HL-60 (cell line): ENCODE measurements around the gene MLC1.

ENCODE experiments used
- DNase-seq, 2 experiments: peaks; one replicate each; pipeline ENCODE4 v3.0.0-alpha.2; 2010 to 2020; ENCODE audit warnings: low read depth in 1 of 2, low spot score in 1 of 2
- H3K27ac ChIP-seq: fragments of 250-450 bp; sonication (Bioruptor Pico); replicated peaks from 2 replicates; pipeline ENCODE4 v1.5.1; 2020; ENCODE audit warnings: mild to moderate bottlenecking, moderate library complexity
- H3K27me3 ChIP-seq: fragments of 250-450 bp; sonication (Bioruptor Pico); 2 replicates; pipeline ENCODE4 v1.5.1; 2021; ENCODE audit warnings: mild to moderate bottlenecking, moderate library complexity; ENCODE audit not compliant: insufficient read depth, poor library complexity, severe bottlenecking
- H3K4me3 ChIP-seq: replicated peaks from 2 replicates; pipeline ENCODE4 v1.5.1; 2011; ENCODE audit warnings: mild to moderate bottlenecking, control low read depth, low read length; ENCODE audit not compliant: insufficient read depth
- GABPA ChIP-seq: IDR thresholded peaks from 2 replicates; pipeline ENCODE4 v1.6.1; 2012; ENCODE audit warnings: low read depth
- POLR2AphosphoS5 ChIP-seq: IDR thresholded peaks from 2 replicates; pipeline ENCODE4 v1.6.1; 2012; ENCODE audit warnings: low read depth
- SPI1 ChIP-seq: IDR thresholded peaks from 2 replicates; pipeline ENCODE4 v1.6.1; 2012; ENCODE audit warnings: low read depth, mild to moderate bottlenecking, borderline replicate concordance
- TF ChIP-seq, protein P1 (sequence below): IDR thresholded peaks from one replicate; pipeline ENCODE4 v1.5.1; 2011; ENCODE audit warnings: low read length, control low read depth, inconsistent platforms; ENCODE audit not compliant: insufficient read depth
- TF ChIP-seq, protein P2 (sequence below): IDR thresholded peaks from 2 replicates; pipeline ENCODE4 v1.6.1; 2012; ENCODE audit warnings: low read depth; ENCODE audit not compliant: insufficient replicate concordance

Gene MLC1

DNA sequence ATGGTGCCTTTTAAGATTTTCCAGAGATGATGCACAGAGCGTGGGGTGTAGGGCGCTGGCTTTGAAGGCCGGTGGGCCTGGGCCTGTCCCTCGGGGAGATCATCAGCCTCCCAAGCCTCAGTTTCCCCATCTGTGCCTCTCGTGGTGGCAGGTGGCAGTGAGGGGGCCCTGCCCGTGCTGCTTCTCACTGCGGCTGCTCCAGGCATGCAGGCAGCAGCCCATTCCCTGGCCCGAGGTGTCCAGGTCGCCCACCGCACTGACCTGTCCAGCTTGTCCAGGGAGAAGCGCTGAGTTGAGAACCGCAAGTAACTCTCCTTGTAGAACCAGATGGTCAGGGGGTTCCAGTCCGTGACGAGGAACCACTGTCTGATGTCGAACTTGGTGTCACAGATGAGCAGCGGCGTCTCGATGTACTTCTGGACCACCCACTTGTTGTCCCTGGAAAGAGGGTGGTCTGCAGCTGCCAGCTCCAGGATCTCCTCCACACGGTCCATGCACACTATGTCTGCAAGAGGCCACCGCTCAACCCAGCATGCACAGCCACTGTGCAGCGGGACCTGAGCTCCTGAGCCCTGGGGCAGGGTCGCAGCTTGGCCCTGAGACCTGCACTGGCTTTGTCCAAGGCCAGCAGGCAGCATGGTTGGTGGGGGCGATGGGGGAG lies 52.2 kb downstream of the MLC1 start:
- H3K27me3 ChIP-seq, result peaks cover 32% of the 10 kb centered on the region

DNA sequence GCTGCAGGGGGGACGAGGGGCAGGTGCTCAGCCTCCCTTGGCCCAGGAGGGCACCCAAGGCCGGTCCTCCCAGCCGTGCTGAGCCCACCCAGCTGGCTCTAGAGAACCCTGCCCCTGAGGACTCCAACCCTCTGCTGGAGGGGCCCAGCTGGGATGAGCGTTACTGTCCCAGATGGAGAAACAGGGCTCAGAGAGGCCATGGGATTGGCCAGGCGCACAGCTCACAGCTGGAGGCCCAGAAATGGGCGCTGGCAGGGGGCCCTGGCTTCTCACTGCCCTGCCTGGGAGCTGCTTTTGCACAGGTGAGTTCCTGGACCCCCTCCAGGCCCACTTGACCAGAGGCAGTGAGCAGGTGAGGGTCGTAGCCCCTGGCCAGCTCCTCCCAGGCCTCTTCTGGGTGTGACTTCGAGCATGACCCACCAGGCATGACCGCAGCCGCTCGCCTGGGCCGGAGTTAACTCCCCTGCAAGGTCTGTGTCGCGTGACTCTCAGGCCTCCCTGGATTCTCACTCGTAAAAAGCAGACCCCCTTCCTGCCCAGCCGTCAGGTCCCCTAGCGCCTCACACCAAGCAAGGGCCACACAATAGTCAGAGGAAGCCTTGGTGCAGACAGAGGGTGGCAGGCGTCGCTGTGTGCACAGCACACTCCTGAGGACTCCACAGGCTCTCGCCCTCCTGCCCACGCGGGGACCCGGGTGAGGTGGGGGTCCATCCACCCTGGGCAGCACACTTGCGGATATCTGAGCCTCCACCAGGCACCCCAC lies 52.9 kb downstream of the MLC1 start:
- no peak overlapping the region for H3K27ac ChIP-seq
- no peak overlapping the region for H3K4me3 ChIP-seq
- TF ChIP-seq, protein P1, sequence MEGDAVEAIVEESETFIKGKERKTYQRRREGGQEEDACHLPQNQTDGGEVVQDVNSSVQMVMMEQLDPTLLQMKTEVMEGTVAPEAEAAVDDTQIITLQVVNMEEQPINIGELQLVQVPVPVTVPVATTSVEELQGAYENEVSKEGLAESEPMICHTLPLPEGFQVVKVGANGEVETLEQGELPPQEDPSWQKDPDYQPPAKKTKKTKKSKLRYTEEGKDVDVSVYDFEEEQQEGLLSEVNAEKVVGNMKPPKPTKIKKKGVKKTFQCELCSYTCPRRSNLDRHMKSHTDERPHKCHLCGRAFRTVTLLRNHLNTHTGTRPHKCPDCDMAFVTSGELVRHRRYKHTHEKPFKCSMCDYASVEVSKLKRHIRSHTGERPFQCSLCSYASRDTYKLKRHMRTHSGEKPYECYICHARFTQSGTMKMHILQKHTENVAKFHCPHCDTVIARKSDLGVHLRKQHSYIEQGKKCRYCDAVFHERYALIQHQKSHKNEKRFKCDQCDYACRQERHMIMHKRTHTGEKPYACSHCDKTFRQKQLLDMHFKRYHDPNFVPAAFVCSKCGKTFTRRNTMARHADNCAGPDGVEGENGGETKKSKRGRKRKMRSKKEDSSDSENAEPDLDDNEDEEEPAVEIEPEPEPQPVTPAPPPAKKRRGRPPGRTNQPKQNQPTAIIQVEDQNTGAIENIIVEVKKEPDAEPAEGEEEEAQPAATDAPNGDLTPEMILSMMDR, result no peak
- TF ChIP-seq GABPA (no peak), POLR2AphosphoS5 (no peak), SPI1 (no peak)
- TF ChIP-seq, protein P2, sequence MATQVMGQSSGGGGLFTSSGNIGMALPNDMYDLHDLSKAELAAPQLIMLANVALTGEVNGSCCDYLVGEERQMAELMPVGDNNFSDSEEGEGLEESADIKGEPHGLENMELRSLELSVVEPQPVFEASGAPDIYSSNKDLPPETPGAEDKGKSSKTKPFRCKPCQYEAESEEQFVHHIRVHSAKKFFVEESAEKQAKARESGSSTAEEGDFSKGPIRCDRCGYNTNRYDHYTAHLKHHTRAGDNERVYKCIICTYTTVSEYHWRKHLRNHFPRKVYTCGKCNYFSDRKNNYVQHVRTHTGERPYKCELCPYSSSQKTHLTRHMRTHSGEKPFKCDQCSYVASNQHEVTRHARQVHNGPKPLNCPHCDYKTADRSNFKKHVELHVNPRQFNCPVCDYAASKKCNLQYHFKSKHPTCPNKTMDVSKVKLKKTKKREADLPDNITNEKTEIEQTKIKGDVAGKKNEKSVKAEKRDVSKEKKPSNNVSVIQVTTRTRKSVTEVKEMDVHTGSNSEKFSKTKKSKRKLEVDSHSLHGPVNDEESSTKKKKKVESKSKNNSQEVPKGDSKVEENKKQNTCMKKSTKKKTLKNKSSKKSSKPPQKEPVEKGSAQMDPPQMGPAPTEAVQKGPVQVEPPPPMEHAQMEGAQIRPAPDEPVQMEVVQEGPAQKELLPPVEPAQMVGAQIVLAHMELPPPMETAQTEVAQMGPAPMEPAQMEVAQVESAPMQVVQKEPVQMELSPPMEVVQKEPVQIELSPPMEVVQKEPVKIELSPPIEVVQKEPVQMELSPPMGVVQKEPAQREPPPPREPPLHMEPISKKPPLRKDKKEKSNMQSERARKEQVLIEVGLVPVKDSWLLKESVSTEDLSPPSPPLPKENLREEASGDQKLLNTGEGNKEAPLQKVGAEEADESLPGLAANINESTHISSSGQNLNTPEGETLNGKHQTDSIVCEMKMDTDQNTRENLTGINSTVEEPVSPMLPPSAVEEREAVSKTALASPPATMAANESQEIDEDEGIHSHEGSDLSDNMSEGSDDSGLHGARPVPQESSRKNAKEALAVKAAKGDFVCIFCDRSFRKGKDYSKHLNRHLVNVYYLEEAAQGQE, result no peak
- peaks cover 32% of the 10 kb centered on the region for H3K27me3 ChIP-seq
- DNase-seq, result no peak

More for the DNA sequence above, 52.2 kb downstream of the MLC1 start:
- no peak for DNase-seq
- Histone ChIP-seq H3K27ac (no peak overlapping the region), H3K4me3 (no peak overlapping the region)
- TF ChIP-seq POLR2AphosphoS5, result no peak

DNA sequence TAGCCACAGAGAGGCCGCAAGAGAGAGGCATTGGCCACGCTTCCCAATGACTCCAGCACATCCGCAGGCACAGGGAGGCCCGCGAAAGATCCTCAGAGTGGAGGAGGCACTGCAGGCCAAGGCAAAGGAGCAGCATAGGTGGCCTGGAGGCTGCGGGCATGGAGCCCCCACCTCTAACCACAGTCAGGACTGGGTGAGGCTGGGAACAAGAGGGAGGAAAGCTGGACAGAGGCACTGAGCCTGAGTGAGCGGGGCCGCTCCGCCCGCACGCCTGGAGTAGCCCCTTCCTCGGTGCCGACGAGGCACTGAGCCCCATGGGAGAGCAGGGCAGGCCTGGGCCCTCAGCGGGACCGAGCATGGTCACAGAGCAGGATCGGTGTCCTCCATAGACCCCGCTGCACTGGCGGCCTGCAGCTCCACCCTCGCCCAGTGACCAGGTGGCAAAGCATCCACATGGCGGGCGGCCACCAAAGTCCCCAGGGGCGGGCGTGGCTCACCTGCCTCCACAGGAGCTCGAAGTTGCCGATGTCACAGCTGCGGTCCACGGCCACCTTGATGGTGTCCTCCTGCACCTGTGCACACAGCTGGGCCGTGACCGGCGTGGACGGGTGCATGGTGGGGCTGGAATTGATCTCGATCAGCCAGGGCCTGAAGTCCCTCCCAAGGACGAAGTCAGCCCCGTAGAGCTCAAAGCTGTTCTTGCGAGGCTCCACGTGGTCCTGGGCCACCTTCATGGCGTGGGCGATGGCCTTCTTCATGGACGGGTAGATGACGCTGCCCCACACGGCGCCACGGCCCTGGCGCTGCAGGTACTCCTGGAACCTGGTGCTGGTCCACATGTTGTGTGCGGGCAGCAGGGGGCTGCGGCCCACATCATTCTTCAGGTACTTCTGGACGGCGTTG lies 53.8 kb downstream of the MLC1 start:
- no peak overlapping the region for H3K27ac ChIP-seq
- no peak for TF ChIP-seq GABPA
- TF ChIP-seq POLR2AphosphoS5, result no peak
- TF ChIP-seq SPI1, result no peak
- TF ChIP-seq, protein P2, result peak; percentile 47
- peaks cover 32% of the 10 kb centered on the region for H3K27me3 ChIP-seq
- H3K4me3 ChIP-seq, result no peak overlapping the region
- DNase-seq, result no peak

DNA sequence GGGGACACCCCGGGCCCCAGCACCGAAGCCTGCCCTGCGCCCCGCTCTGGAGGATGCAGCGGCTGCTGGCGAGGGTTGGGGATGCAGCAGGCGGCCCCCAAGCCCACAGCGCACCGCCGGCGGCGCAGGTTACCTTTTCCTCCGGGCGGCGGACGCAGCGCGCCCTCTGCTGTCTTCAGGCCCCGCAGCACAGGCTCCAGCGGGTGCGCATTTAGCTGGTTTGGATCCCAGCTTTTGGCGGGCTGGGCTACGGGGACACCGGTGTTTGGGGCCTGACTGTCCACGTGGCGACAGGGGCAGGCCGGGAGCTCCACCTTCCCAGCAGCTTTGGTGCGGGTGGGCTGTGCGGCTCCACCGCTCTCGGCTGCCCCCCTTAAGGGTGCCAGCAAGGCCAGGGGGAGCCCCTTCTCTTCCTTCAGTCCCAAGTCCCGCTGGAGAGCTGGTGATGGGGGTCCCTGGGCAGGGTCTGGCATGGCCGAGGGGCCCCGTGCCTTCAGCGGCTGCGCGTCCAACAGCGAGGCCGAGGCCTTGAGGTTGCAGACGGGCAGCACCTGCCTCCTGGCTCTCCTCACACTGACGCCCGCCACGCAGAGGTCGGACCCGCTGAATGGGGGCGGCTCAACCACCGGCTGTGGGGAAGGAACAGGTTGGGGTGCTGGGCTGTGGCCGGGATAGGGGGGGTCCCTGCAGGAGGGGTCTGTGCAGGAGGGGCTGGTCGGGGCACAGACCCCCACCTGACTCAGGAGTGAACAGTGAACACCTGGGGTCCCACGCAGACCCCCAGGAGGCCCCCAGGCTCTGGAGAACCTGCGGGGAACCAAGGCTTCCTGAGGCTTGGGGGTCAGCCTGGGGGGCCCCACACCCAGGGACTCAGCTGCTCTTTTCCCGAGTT lies 54.7 kb downstream of the MLC1 start:
- no peak overlapping the region for H3K27ac ChIP-seq
- H3K4me3 ChIP-seq, result no peak overlapping the region
- DNase-seq, result peak; percentile 50 to 75
- TF ChIP-seq, protein P1, result peak; percentile 84
- TF ChIP-seq POLR2AphosphoS5, result no peak
- peaks cover 27% of the 10 kb centered on the region for H3K27me3 ChIP-seq
